Fibroblast of peridontal ligament (primary cell): ENCODE data around the gene PHF12.
A peak's percentile ranks its signal among the peaks of the same experiment; 100 is the strongest.

Experiments
- DNase-seq: peaks from one replicate; pipeline ENCODE4 v3.0.0-alpha.2; 2010; ENCODE audit errors: extremely low read depth

The PHF12 gene

DNA sequence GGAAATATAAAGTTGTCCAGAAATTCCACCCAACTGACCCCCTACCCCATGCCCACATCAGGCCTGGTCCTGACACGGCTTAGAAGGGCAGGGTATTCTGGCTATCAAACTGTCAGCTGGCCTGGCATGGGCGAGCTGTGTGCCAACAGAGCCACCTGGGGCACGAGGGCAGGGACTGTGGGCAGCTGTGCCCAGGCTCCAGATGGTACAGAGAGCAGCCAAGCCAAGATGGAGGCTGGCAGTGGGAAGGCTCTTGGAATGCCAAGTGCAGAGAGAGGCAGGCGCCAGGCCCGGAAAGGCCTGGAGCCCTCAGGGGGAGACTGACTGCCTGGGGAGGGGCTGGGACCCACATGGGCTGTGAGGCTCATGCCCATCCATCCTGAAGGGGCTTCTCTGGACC, 24.3 kb upstream of the PHF12 start:
- no peak for DNase-seq

DNA sequence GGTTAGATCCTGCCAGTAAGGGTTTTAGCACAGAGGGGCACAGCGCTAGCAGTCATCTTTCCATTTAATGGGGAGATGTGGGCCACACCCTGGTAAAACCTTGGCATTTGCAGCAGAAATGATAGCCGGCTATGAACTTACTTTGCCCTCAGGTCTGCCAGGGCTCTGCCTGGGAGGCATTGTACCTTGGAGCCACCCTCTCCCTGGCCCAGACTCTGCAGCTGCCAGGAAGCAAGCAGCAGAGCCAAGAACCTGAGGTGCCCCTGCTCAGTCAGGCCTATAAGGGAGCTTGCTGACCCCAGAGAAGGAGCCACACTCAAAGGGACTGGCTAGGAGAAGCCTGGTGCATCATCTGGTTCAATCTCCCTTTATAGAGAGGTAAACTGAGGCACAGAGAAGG, 23.7 kb upstream of the PHF12 start:
- no peak for DNase-seq

DNA sequence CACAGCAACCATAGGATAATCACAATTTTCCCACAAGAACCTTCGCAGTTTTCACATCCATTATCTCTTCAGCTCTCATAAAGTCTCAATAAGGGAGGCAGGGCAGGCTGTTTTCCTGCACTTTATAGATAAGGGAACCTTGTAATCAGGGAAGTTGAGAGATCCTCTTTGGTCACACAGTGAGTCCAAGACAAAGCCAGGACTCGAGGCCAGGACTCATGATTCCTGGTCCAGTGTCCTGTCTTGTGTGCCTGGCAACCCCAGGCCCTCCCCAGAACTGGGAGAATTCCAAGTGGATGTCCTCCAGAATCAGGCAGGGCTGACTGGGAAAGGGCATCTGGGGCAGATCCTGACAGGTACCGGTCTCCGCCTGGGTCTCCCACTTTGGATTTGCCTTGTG, 23.1 kb upstream of the PHF12 start:
- DNase-seq: no peak

DNA sequence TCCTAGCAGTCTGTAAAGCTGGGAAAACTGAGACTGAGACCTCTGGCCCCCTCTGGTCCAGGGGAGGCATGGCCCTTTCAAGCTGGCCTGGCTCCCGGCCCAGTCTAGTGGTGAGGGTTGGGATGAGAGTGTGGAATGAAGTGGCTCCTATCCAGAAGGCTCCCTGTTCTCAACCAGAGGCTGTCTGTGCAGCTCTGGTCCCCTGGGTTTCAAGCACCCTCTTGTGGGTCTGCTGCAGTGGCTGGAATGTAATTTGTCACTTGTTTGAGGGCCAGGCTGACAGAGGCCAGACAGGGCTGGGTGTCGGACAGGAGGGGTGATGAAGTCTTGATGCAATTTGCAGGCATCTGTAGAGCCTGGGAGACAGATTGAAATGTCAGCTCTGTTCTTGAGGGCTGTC, 22.1 kb upstream of the PHF12 start:
- DNase-seq: peak; percentile 43

DNA sequence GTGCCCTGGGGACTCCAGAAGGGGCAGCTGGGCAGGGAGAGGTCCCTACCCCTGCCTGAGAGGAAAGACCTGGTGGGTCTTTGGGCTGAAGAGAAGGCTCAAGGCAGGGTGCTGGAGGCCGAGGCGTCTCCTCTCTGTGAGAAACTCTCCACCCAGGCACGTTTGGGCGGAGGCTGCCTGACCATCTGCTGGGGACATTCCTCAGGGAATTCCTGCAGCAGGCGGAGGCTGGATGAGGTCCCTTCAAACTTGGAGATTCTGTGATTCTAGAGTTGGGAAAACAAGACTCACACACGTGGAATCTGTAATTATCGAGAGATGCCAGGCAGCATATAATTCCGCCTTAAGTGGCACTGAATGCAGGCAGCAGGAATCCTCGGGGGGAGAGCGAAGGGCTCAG, 21.1 kb upstream of the PHF12 start:
- DNase-seq: no peak

DNA sequence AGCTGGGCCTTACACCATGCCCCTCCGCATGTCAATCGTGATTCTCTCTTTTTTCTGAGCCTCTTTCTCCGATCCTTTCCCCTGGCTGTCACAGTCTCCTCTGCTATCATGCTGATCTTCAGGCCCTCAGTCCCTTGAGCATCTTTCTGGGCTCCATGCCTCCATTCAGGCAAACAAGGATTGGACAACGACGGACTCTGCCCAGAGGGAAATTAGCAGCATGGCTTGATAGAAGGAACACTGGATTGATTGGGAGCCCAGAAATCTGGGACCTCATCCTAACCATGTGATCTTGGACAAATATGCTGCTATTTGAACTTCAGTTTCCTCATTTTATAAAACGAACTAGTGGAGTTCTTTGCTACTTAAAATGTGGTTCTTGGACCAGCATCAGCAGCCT, 19.6 kb upstream of the PHF12 start:
- peak; percentile 18 for DNase-seq

DNA sequence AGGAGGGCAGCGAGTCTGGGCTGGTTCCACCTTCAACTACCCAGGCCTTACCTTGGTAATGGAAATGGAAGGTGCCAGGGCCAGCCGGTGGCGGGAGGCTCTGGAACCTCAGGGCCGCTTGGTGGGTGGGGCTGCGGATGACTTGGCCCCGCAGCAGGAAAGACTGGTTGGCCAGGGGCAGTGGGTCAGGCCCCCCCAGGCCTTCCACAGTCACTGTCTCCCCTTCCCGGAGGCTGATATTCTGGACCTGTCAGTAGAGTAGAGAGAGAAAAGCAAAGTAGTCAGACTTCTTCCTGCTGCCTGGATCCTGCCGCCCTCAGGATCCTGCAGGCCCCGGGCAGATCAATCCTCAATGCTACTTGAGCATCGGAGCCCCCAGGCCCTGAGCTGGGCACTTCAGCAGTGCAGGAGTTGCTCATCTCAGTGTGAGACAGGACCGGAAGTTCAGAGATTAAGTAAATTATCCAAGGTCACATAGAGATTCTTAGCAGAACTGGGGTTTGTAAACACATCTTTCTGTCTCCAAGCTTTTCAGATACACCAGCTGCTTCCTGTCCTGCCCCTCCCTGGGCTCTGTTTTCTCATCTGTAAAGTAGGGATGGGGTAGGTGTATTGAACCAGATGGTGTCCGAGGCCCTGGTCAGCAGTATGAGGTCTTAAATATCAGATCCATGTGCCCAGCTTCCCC, 18.5 kb upstream of the PHF12 start:
- DNase-seq: no peak

DNA sequence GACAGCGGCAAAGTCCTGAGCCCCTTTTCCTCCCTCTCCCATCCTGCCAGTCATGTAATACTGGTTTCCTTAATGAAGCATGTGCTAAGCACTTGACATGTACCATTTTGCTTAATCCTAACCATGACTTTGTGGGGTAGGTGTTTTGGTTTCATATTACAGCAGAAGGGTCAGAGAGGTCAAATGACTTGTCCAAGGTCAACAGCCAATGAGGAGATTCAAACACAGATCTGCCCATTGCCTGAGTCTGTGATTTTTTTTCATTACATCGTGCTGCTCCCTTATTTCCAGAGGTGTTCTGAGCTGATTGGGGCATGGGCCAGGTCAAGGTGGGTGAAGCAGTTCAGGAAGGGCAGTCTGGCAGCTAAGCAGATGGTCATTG, 17.6 kb upstream of the PHF12 start:
- no peak for DNase-seq

DNA sequence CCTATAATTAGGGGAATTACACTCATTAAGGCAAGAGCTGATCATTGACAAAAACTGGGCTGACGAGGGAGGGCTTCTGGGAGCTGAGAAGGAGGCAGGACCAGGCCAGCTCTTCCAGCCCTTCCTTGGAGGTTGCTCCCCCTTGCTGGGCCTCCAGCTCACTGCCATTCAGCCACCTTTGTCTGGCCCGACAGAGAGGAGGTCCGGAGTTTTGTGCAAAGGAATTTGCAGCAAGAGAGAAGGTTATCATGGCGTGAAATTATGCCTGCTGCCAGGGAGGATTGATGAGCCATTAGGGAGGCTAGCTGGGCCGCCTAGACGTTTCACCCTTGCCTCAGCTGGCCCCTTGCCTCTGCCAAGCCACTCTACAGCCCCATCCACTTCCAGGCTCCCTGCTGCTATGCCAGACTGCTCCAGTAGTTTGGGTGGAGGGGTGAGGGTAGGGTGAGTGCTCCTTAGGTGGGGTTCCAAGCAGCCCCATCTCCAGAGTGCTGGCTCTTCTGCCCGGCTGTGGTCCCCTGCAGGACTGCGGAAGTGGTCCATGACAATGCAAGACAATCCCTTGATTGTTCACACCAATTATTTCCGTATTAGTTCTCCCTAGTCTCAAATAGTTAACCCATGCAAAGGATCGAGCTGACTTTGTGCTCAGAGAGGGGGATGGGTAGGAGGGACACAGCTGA, 17.1 kb upstream of the PHF12 start:
- no peak for DNase-seq

DNA sequence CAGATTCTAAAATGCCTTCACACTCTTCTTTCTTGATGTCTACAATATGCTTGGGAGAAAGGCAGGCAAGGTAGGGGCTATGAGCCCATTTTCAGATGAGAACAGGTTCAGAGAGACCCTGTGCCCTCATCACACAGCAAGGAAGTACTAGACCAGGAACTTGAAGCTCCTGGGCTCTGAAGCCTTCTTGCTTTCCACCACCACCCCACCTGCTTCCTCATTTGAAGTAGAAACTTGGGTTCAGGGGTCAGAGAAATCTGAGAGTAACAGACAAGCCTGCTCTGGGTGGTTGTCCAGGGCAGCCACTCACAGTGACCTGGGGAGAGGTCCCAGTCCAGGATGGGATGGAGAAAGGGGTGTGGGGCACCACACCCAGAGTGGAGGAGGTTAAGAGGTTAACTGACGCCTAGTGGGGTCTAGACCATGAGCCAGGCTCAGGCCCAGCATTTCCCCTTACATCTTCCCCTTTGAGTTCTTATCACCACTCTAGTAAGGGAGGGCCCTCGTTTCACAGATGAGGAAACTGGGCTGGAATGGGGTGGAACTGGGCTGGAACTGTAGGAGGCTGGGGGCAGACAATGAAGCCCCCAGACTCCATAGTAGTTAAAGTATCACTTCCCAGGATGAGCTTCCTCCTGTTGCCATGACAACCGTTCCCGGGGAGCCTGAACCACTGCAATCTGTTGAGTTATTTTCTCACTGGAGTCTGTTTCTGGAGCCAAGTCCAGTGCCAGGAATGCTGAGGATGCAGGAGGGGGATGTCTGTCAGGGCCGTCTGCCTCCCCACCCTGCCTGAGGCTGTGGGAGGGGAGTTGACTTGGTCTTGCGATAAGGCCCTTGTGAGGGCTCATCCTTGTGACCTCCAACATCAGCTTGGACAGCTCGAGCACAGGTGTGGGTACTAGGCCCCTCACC, 16.2 kb upstream of the PHF12 start:
- DNase-seq: no peak

DNA sequence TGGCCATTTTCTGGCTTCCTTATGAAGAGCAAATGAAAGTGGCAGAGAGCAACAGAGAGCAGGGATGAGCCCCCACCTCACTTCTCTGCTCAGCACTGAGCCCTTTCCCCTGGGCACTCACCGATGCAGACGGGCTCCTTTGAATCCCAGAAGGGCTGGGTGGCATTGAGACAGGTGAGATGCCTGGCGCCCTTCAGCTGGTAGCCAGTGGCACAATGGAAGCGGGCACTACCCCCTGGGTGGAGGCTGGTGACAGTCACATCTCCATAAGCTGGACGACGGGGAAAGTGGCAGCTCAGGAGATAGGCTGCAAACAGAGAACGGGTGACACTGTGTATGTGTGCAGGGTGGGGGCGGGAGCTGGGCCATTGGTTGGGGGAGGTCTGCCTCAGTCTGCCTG, 12.5 kb upstream of the PHF12 start:
- DNase-seq: no peak

DNA sequence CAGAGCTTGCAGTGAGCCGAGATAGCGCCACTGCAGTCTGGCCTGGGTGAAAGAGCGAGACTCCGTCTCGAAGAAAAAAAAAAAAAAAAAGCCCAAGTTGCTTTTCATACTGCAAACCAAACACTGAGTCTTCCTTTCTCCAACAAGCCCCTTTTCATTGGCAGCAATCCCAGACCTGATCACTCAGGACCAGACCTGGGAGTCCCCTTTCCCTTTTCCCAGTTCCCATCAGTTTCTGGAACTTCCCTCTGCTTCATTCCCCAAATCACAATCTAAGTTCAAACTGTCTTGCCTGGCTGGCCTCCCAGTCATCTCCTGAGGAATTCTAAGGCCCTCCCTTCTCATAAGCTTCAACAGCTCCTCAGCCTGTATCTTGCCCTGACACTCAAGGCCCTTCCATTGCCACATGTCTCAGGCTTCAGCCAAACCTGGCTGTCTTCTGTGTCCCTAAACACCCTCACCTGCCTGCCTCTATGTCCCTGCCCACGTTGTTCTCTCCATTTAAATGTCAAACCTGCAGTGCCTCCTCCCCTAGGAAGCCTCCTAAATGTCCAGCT, 11.8 kb upstream of the PHF12 start:
- peak; percentile 25 for DNase-seq

DNA sequence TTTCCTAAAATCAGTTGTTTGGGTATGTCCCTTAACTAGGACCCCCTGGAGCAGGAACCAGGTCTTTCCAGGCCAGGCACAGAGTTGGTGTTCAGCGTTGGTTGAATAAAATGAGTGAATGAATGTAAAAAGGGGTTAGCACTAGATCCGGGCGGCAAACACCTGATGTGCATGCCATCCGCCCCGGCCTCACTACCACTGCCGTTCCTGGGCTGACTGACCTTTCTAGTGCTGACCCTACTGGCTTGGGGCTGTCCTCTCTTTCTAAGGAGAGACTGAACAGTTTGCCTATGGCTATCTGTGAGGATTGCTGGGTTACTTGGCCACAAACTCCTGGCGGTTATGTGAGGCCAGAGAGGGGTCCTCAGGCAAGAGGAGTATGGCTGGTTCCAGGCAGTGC, 10.1 kb upstream of the PHF12 start:
- DNase-seq: no peak

DNA sequence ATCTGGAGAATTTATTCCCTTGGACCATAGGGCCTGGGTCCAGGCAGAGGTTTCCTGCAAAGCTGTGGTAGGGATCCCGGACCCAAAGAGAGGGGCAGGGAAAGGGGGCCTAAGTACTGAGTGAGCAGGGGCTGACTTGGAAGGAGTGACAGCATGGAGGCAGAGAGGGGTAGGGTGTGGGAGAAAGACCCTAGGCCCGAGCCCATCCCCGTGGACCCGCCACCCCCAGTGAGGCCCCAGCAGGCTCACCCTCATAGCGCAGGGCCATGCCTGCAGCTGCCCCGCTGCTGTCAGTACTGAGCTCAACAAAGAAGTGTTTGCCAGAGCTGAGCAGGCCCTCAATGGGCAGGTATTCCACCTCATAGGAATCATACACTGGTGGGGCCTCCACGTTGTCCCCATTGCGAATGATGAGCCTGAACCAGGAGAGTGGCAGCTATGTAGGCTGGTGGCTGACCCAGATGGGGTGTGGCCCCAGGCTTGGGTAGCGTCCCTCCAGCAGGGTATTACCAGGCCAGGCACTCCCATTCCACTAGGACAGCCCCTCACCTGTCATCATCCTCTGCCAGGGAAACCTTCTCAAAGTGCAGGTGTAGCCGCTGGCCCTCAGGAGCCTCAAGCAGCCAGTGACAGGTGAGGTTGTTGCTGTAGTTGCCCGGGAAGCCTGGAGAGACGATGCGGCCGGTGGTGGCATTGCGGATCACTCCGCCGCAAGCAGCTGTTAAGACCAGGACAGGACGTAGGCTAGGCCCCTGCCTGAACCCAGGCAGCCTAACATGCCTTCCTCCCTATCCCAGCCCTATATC, 9.1 kb upstream of the PHF12 start:
- no peak for DNase-seq

DNA sequence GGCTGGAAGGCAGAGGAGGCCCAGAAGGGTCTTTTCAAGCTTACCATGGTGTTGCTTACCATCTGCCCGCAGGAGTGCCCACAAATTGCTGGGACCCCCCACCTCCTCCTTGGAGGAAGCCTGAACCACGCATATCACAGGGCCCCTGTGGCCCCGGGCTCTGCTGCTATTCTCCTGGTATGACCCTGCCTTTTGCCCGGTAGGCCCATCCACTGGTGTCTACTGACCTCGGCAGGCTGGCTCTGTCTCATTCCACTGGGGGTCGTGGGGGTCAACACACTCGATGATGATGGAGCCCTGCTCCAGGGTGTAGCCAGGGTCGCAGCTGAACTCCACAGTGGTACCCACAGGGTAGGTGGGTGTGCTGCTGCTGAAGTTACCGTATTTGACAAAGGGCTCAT, 8.2 kb upstream of the PHF12 start:
- DNase-seq: no peak

DNA sequence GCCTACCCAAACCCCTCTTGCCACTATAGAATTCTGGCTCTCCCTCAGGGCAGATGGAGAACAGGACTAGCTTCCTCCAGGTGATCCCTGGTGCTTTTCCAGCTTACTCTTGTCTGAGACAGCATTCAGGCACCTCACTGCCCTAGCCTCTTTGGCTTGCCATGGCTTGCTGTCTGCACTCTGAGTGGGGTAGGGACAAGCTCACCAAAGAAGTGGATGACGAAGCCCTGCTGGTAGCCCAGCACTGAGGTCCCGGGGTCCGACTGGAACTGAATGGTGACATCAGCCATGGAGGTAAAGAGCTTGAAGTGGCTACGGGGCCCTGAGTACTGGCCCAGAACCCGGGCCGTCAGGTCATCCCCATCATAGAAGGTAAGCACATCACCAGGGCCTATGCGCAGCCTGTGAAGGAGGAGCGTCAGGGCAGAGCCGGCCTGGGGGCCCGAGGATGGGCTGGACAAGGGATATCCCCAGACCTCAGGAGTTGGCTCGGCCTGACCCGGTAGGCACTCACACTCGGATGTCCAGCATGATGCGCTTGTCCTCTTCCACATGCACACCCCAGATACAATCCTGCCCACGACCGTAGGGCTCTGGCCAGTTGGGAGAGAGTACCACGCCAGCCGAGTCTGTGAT, 7.6 kb upstream of the PHF12 start:
- DNase-seq: no peak

DNA sequence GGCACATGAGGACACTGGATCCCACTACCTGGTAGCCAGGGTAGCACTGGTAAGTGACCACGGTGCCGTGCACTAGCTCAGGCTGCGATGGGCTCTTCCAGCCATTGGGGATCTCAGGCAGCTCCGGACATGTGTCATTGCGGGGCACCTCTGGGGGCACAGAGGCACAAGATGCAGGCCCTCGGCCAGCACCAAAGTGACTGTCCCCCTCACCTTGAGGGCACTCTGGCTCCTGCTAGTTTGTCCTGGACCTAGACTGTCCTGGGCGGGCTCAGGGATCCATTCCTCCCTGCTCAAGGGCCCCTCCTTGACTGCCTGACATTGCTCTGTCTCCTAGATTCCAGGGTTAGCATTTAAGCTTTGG, 6.7 kb upstream of the PHF12 start:
- DNase-seq: no peak

DNA sequence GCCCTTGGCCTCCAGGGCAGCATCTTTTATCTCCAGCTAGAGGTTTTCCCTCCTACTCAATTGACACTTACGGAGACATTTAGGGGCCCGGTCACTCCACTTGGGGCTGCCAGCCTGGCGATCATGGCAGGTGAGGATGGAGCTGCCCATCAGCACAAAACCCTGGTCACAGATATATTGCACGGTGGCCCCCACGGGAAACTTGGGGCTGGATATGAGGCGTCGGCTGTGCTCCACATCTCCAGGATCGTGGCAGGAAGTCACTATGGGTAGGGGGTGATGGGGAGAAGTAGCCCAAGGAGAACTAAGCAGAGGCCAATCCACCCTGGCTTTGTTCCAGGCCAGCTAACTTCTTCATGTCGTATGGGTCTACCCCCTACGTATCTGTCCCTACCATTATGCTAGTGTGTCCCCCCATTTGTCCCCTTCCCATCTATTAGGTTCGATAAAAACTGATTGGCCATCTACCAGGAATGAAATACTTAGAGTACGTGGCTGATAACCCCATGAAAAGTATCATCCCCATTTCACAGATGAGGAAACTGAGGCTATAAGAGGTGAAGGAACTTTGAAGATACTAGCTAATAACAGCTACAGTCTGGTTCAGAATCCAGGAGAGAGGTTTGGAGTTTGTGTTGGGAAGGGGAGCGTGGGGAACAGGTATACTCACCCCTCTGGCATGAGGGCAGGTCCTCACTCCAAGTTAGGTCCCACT, 6.1 kb upstream of the PHF12 start:
- DNase-seq: no peak

DNA sequence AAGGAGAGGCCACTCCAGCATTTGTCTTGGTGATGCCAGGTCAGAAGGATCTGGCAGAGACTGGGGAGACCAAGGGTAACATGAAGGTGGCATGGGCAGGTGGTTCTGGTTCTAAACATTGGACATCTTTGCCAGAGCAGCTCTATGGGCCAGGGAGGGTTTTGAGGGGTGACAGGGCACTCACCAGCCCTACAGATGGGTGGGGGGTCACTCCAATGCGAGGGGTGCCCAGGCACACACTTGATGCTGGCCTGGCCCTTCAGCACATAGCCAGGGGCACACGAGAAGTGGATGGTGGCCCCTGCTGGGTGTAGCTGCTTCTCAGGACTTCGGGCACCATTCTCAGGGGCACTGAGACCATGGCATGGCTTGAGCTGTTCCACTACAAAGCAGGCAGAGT, 5.5 kb upstream of the PHF12 start:
- DNase-seq: no peak

DNA sequence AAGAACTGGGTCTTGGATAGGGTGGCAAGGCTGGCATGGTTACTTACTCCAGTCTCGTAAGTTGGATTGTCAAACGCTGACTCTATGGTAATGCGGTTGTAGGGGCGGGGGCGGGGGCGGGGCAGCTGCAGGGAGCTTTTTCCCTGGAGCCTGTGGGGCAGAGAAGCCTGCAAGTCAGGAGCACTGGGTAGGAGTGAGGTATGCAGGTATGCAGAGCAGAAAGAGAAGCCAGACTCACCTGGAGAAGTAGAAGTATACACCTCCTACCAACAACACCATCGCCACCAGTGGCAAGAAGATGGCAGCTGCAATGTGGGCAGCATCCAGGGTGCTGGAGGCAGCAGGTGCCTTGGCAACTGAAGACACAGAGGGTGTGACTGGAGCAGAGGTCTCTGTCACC, 4.8 kb upstream of the PHF12 start:
- DNase-seq: no peak

DNA sequence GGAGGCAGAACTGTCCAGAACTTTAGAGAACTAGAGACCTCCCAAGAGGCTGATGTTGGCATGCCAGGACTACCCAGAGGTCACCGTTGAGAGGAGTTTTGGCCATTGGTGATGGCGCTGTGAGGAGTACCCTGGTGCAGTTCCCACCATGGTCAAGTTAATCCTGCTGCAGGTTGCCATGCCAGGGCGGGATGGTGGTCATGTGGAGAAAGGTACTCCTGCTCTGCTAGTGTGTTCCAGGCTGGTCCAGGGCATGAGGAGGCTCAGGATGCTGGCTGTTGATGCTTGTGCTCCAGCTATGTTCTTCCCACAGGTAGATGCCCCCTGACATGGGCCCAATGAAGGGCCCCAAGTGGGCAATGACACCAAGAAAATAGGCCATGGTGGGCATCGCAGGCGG, 4.1 kb upstream of the PHF12 start:
- DNase-seq: no peak
